ENCODE results near the gene HMX1. TPM values are rescaled to one million over a fixed set of nuclear protein-coding genes. Genes with fewer than 3 reads are reported as not detected.

Gene HMX1
- total and polyA plus RNA-seq, 9 donors, result not detected

DNA sequence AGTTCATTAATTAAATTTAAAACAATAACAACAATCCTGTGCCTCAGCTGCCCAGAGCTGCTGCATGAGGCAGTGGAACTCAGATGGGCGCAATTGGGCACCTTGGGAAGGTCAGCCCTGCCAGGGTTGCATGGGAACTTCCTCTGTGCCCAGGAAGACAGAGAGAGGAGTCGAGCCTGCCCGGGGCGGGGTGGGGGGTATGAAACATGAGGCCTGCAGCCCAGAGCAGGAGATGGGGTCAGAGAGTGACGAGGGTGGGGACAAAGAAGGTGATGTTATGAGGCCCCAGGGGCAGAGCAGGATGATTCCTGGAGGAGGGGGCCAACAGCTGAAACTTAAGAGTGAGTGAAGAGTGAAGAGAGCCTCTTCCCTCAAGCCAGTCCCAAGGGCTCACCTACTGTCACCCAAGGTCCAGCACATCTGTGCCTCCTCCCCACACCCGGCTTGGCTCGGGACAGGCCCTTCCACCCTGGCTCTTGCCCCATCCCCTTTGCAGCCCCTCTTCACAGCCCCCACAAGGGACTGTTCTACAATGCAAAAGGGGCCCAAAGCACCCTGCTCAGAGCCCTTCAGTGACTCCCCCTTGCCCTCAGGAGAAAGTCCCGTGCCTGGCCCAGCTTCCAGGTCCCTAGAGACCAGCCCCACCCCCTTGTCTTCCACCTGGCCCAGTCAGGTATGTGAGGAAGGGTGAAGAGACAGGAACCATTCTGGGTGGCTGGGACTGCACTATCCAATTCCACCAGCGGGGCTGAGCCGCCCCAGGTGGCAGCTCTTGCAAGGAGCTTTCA is 31.4 kb downstream of the HMX1 start:
- Histone ChIP-seq H3K36me3 (no peaks in the 10 kb centered on the region), H3K27me3 (no peaks in the 10 kb centered on the region), H3K4me1 (ENCODE audit: insufficient read depth) (no peaks in the 10 kb centered on the region), H3K27ac (no peak overlapping the region), H3K4me3 (no peak overlapping the region), H3K9me3 (no peaks in the 10 kb centered on the region)
- WGBS, 3 donors, result 57 to 63% (median 62%) methylated on average over 10 of the region's 10 CpGs
- TF ChIP-seq POLR2A (IDR thresholded peaks at IDR 0.05) (no peak), EP300 (IDR thresholded peaks at IDR 0.05) (no peak)
- TF ChIP-seq, protein P1, sequence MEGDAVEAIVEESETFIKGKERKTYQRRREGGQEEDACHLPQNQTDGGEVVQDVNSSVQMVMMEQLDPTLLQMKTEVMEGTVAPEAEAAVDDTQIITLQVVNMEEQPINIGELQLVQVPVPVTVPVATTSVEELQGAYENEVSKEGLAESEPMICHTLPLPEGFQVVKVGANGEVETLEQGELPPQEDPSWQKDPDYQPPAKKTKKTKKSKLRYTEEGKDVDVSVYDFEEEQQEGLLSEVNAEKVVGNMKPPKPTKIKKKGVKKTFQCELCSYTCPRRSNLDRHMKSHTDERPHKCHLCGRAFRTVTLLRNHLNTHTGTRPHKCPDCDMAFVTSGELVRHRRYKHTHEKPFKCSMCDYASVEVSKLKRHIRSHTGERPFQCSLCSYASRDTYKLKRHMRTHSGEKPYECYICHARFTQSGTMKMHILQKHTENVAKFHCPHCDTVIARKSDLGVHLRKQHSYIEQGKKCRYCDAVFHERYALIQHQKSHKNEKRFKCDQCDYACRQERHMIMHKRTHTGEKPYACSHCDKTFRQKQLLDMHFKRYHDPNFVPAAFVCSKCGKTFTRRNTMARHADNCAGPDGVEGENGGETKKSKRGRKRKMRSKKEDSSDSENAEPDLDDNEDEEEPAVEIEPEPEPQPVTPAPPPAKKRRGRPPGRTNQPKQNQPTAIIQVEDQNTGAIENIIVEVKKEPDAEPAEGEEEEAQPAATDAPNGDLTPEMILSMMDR (IDR thresholded peaks at IDR 0.05), result no peak
- DNase-seq, result peak in 2 of 5 donors; percentile 4 to 10
- intact Hi-C loops (cut with DNase I), result no loop called here

DNA sequence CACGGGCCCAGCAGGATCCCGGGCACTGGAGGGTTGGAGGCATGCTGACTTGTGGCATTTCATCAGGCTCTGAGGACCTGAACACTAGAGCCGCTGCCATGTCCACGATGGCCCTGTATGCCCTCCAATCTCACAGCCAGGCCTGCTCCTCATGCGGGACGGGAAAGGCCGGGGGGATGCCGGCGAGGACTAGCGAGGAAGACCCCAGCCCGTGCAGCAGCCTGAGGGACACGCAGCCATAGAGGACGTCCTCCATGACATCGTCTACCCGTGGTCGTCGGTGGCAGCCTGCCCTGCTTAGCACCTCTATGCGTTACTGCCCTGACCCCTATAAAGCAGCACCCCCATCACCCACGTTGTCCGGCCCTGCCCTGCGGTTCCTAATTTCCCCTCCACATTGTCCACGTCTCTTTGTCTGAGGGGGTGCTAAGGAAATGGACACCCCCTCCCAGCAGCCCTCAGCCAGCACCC is 32.6 kb downstream of the HMX1 start:
- Histone ChIP-seq H3K4me1 (ENCODE audit: insufficient read depth) (no peaks in the 10 kb centered on the region), H3K27me3 (no peaks in the 10 kb centered on the region), H3K36me3 (no peaks in the 10 kb centered on the region), H3K4me3 (no peak overlapping the region), H3K9me3 (no peaks in the 10 kb centered on the region), H3K27ac (no peak overlapping the region)
- DNase-seq, result peak in 2 of 5 donors; percentile 7 to 16
- intact Hi-C loops (cut with DNase I), result no loop called here
- no peak for TF ChIP-seq EP300 (IDR thresholded peaks at IDR 0.05)
- TF ChIP-seq, protein P1 (IDR thresholded peaks at IDR 0.05), result no peak
- TF ChIP-seq POLR2A (IDR thresholded peaks at IDR 0.05), result no peak
- 77 to 82% (median 80%) methylated on average over 22 of the region's 22 CpGs for WGBS, 3 donors

DNA sequence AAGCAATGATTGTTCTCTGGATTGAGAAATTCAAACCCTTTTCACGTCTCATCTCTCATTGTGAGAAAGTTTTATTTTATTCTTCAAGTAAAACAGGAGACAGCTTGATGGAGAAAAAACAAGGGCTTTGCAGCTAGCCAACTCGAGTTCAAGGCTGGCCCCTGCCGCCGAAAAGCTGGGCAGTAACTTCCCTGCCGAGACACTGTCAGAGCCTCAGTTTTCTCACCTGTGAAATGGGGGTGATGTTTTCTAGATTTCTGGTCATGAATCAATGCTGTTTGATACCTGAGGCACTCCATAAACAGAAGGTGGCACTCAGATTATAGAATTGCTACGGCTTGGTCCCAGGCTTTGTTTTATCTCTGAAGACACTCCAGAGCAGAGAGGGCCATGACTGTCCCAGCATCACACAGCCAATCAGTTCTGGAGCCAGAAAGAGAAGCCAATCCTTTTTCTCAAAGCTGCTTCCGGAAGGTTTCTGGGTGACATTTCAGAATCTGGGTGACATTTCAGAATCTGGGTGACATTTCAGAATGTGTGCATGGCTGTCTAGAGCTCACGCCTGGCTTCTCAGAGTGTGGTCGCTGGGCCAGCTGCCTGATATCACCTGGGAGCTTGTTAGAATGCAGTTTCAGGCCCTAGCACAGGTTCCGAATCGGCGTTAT is 33.2 kb downstream of the HMX1 start:
- Histone ChIP-seq H3K36me3 (no peaks in the 10 kb centered on the region), H3K9me3 (no peaks in the 10 kb centered on the region), H3K27me3 (no peaks in the 10 kb centered on the region), H3K27ac (no peak overlapping the region), H3K4me3 (no peak overlapping the region), H3K4me1 (ENCODE audit: insufficient read depth) (no peaks in the 10 kb centered on the region)
- intact Hi-C loops (cut with DNase I), result no loop called here
- TF ChIP-seq POLR2A (IDR thresholded peaks at IDR 0.05) (no peak), EP300 (IDR thresholded peaks at IDR 0.05) (no peak)
- TF ChIP-seq, protein P1 (IDR thresholded peaks at IDR 0.05), result no peak
- DNase-seq, result no peak
- WGBS, 3 donors, result 71 to 75% (median 73%) methylated on average over 12 of the region's 12 CpGs

DNA sequence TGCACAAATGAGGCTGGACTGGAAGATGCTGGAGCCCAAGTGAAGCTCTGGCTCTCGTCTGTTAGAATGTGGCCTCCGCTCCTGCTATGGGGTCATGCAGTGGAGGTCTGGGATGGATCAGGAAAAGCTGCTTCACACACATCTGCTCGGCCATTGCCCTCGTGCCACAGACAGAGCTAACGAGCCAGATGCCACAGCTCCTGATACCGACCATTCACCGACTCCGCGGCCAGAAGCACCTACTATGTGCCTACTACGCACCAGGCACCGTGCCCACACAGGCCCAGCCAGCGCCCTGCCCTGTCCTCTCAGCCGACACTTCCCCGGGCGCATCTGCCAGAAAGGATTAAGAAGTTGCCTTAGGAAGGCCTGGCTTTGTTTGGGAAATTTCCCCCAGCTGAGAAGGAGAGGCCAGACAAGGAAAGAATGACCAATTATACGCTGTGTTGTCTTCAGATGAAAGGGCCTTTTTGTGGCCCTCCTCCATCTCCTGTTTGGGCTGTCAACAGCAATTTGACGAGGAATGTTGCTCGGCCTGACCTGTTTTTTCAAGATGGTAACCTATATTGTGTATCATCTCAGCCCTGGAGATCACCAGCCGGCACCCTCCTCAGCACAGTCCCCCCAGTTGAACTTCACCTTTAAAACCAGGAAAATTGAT is 34.3 kb downstream of the HMX1 start:
- H3K27me3 ChIP-seq, result no peaks in the 10 kb centered on the region
- no peaks in the 10 kb centered on the region for H3K9me3 ChIP-seq
- H3K36me3 ChIP-seq, result no peaks in the 10 kb centered on the region
- DNase-seq, result peak in 2 of 5 donors; percentile 10 to 17
- H3K27ac ChIP-seq, result no peak overlapping the region
- H3K4me3 ChIP-seq, result no peak overlapping the region
- WGBS, 3 donors, result 57 to 61% (median 57%) methylated on average over 19 of the region's 19 CpGs
- H3K4me1 ChIP-seq (ENCODE audit: insufficient read depth), result no peaks in the 10 kb centered on the region
- intact Hi-C loops (cut with DNase I), result no loop called here
- TF ChIP-seq EP300 (IDR thresholded peaks at IDR 0.05), result no peak
- TF ChIP-seq POLR2A (IDR thresholded peaks at IDR 0.05), result no peak
- TF ChIP-seq, protein P1 (IDR thresholded peaks at IDR 0.05), result no peak
